HG03060 (cell line): ENCODE data around the gene DFFA.
"Not testable (repeated sequence)": the region's sequence is repeated elsewhere in the genome, so short reads cannot be mapped to it uniquely, and the experiment has no call there.

Experiments
- ATAC-seq: cut with Tn5 transposase; IDR thresholded peaks from one replicate; pipeline ENCODE4 v1.9.1; 2021; ENCODE audit warnings: low read depth, moderate number of reproducible peaks; ENCODE audit not compliant: unreplicated experiment

Gene DFFA

DNA sequence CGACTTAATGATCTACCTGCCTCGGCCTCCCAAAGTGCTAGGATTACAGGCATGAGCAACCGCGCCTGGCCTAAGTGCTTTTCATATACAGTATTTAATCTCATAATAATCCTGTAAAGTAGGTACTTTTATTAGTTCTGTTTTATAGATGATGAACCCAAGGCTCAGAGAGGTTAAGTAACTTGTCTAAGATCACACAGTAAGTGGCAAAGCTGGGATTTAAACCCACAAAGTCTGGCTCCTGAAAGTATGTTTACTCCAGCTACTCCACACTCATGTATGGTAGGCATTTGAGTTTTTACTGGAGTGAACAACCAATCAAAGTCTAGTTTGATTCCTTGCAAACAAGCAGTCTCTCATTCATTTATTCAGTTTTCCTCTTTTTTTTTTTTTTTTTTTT lies 2.3 kb downstream of the DFFA start:
- ATAC-seq: no peak

DNA sequence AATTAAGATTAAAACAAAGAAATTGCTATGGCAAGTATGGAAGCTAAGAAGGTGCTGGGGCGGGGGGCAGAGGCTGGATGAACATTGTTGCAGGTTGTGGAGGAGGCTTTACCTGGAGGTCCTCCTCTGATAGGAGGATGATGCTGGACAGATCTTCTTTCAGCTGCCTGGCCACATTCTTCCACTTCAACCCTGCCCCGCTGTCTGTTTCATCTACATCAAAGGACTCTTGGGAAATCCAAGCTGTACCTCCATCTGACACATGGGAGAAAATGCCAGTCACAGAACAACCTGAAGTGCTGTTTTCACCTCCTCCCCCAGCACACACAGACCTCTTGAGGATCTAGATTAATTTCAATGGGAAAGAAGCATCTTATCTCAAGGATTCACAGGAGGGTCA lies 5.3 kb downstream of the DFFA start:
- ATAC-seq: no peak

DNA sequence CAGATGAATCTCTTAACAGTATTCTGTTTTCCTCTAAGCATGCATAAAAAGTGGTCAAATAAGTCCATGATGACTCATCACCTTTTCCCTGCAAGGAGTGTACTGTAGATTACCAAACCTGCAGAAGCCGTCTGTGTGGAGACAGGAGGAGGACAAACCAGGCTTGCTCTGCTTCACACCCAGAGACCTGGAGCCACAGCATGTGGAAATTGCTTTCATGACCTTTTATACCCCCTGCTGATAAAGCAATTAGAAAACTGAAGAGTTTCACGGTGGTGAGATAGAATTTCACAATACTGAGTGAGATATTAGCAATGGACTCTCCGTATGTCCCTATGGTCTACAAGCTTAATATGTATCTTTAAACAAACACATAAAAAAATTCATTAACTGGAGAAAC lies 13.1 kb downstream of the DFFA start:
- ATAC-seq: no peak

DNA sequence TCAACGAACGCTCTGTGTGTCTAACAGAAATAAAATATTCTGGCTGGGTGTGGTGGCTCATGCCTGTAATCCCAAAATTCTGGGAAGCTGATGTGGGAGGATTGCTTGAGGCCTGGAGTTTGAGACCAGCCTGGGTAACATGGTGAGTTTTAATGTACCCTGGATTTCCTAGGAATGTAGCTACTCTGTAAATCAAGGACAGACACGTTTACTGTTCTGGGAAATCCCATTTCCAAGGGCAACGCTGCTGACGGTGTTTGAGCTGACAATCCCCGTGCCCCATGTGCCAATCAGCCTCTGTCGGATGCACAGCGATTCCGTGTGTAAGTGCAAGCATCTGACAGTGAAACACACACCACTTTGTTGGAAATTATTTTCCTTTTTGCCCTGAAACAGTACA lies 14.5 kb downstream of the DFFA start:
- ATAC-seq: no peak

DNA sequence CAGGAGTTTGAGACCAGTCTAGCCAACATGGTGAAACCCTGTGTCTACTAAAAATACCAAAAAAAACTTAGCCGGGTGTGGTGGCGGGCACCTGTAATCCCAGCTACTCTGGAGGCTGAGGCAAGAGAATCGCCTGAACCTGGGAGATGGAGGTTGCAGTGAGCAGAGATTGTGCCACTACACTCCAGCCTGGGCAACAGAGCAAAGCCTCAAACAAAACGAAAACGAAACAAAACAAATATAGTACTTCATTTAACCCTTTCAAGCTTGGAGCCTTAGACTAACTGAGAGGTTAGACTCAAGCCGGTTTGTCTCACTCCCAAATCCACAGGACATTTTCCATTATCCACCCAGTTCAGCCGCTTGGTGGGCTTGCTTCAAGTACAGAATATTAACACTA lies 14.9 kb downstream of the DFFA start:
- not testable (repeated sequence) for ATAC-seq

DNA sequence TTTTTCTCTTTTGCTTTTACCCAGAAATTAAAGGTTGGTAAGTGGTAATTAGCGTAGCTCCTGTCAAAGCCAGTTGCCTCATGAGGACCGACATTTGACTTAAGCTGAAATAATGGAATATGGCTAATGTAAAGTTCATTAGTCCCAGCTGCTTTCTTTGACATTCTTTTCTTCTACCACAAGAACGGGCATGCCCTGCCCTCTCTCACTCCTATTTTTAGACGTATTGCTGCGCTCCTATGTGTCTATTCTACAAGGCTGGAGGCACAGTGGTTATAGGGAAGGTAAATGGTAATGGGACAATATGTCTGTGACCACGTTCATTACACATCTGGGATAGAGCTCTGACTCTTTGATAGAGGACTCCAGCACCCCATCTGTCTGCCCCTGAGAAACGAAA lies 15.7 kb downstream of the DFFA start:
- no peak for ATAC-seq

DNA sequence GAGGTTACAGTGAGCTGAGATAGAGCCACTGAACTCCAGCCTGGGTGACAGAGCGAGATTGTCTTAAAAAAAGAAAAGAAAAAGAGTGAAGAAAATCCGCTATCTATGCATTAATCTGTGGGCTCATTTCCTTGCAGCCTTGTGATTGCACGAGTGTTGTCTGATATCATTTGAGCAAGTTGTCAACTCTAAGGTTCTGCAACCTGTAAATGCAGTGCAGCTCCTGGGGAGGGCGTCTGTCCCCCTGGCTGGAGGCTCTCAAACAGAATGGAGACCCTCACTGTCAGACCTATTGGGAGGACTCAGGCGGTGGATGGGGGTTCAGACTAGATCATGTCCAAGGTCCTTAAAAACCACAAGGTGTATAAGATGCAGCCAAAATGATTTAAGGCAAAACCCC lies 16.3 kb downstream of the DFFA start:
- no peak for ATAC-seq

DNA sequence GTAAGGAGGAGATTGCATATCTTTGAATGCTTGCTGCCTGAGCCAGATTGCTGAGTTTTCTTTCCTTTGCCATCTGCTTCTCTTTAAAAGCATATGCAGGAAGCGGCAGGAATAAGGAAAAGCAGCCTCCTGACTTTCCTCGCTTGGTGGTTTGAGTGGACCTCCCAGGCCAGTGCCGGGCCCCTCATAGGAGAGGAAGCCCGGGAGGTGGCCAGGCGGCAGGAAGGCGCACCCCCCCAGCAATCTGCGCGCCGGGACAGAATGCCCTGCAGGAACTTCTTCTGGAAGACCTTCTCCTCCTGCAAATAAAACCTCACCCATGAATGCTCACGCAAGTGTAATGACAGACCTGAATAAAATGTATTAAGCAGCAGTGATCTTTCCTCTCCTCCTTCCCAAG lies 21.0 kb downstream of the DFFA start:
- ATAC-seq: no peak

DNA sequence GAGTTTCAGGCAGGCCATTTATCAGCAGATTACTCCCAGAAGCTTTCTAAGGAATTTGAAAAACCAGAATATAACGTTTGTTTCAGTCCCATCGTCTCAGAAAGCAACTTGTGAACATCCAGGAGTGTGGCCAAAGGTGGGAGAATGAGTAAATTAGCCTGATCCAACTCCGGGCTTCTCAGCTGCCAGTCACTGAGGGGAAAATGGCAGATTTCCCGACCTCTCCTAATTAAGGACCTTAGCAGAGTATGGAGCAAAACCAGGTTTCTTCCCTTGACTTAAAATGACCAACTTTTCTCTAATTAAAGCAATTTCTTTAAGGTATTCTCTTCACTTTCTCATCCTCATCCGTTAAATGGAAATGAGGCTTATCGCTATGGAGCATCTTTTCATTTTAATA lies 21.5 kb downstream of the DFFA start:
- ATAC-seq: no peak

DNA sequence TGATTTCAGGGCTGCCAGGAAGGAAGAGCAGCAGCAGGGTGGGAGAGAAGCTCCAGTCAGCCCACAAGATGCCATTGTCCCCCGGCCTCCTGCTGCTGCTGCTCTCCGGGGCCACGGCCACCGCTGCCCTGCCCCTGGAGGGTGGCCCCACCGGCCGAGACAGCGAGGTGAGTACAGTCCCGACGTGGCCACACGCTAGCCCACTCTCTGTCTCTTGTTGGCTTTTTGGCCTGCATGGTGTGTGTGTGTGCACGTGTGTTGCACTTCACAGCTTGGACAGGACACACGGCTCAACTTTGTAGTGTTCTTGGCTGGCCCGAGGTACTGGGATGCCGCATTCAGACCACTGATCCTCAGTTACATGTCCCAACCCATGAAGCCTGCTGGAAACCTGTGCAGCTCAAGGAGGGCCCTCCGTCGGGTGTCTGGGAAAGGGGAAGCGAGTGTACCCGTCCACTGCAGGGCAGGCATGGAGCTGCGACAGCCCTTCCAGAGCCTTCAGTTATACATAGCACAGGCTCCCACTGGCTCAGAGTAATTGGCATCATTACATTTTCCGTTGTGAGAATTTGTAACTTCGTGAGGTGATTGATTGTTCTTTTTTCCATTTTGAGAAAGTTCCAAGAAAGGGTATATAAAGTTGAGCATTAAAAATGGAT lies 22.0 kb downstream of the DFFA start:
- ATAC-seq: no peak

DNA sequence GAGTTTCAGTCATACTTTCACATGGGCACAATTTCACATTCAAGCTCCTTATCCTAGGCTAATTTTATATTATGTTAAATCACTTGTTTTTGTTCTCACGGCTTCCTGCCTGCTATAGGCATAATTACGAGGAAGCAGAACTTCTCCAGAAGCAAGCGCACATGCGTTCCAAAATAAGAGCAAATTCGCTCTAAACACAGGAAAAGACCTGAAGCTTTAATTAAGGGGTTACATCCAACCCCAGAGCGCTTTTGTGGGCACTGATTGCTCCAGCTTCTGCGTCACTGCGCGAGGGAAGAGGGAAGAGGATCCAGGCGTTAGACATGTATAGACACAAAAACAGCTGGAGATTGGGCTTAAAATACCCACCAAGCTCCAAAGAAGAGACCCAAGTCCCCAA lies 22.6 kb downstream of the DFFA start, which contains the start of gene CORT:
TSS of gene CORT (plus strand) at position 281 of the 400 bp plus-strand sequence. CDS start 193 bp downstream, outside the sequence.
- no peak for ATAC-seq

DNA sequence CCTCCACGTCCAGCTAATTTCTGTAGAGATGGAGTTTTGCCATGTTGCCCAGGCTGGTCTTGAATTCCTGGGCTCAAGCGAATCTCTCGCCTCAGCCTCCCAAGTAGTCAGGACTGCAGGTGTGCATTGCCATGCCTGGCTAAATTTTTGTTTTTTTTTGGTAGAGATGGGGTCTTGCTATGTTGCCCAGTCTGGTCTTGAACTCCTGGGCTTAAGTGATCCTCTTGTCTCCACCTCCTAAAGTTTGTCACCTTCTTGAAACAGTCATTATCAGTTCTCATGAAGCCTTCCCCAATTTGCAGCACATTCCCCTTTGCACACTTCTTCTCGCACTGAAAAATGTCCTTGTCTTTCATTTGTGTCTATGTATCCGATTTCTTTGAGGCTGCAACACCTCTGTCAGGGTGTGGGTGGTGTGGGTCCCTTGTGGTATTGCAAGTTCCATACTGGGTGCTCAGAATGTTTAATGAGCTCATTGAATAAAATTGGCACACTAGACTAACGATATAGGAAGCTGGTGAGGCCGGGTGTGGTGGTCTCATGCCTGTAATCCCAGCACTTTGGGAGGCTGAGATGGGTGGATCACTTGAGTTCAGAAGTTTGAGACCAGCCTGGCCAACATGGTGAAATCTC lies 25.4 kb downstream of the DFFA start:
- ATAC-seq: no peak

DNA sequence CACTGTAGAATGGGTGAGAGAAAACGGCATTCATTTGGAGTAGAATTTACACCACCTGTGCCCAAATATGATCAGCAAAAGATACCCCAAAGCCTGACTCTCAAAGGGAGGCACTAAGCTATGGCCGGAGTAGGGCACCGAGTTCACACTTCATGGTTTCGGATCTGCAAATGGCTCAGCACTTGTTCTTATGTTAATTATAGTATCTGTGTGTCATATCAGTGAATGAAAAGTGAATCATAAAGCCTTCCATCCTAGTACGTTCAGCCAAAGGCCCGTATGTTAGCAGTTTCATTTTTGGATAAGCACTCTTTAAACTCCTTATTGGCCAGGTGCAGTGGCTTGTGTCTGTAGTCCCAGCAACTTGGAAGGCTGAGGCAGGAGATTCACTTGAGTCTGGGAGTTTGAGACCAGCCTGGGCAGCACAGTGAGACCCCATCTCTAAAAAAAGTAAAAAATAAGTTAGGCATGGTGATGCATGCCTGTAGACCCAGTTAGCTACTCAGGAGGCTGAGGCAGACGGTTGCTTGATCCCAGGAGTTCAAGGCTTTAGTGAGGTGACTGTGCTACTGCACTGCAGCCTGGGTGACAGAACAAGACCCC lies 27.4 kb downstream of the DFFA start:
- ATAC-seq: no peak

DNA sequence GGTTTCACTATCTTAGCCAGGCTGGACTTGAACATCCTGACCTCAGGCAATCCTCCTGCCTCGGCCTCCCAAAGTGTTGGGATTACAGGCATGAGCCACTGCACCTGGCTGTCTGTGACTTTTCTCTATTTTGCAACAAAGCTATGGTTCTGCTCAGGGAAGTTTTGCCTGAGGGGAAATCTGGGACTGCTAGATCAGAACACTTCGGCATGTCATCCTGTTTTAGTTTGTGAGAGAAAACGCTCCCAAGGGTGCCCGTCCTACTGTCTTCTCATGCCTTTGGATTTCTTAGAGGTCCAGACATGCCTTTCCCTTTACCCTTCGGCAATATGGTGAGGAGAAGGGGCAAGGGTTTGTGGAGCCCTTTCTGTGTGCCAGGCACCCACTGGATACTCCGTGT lies 28.1 kb downstream of the DFFA start:
- no peak for ATAC-seq

DNA sequence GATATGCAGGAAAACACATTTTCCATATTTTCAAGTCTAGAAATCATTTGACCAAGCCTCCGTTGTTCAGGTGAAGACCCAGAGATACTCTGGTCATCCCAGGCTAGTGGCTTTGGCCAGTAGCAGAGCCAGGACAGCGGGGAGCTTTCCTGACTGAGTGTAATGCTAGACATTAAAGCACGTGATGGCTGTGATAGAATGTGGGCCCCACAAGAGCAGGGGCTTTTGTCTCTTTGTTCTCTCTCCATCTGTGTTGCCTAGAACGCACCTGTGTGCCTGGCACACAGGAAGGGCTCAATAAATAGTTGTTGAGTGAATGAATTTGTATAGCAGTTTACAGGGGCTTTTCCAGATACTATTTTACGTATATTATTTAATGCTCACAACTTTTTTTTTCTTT lies 31.5 kb downstream of the DFFA start:
- ATAC-seq: no peak

DNA sequence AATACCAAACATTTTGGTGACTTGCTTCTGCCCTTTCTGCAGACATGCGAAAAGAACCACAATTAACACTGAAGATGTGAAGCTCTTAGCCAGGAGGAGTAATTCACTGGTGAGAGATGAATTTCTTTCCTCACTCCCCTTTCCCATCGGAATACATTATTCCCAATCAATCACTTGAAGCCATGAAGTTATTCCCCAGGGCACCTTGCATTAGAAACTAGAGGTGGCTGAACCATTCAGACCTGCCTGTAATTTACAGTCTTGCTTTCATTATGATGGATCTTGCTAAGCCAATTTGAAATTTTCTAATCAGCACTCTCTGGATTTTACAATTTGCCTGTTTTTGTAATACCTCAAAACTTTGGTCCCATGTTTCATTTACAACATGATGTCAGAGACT lies 32.0 kb downstream of the DFFA start:
- no peak for ATAC-seq

DNA sequence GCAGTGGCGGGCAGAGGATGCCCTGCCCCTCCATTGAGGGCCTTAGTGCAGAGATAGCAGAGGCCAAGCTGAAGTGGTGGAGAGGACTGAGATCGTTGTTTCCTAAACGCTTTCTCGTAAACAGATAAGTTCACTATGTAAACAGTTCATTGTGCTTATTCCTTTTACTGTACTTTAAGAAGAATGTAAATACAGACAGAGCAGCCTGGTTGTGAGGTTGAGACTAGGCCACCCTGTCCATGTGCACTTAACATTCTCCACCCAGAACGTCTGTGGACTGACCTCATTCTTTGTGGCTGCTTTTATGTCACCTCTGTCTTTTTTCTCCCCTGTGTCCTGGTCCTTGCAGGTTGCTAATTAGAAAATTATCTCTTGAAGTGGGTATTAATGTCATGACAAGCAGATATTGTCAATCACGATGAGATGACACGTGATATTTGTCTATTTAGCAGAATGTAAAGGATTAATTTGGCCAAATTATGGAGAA lies 33.6 kb downstream of the DFFA start:
- ATAC-seq: no peak

DNA sequence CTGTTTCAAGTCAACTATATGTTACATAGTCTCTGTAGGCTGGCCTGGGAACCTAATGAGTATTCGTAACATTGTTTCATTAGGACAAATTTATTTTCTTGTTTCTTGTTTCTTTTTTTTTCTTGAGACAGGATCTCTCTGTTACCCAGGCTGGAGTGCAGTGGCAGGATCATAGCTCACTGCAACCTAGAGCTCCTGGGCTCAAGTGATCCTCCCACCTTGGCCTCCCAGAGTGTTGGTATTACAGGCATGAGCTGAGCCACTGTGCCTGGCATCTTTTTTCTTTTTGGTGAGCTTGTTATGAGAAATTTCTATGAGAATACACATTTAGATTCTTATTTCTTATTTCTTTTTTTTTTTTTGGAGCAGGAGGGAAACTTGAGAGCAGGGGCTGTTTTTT lies 35.3 kb downstream of the DFFA start:
- no peak for ATAC-seq

DNA sequence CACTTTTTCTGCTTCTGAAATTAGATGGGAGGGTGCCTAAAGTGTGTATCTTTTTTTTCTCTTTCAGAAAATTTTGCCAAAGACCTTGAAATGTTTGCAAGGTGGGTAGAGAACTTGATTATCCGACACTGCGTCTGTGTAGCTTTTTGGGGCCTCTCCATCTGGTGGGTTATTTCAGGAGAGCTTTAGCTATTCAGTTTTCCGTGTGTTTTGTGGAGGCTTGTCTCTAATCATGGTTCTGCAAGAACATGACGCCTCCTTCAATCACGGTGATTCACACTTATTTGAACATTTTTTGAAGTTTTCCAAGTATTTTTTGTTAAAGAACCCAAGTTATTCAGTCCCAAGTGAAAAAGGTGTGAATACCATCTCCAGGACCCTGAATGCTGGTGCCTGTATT lies 37.7 kb downstream of the DFFA start:
- ATAC-seq: no peak

DNA sequence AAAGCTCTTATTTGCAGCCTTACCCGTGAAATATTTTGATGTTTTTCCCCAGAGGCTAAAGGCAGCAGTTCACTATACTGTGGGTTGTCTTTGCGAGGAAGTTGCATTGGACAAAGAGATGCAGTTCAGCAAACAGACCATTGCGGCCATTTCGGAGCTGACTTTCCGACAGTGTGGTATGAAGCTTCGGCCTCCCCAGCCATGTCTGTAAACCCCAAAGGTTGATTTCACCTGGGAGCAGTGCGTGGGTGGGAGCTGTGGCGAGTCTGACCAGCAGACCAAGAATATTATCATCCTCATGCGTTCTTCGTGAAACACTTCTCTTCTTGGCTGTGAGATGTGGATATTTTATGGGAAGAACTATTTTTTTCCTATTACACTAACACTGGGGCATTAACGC lies 38.5 kb downstream of the DFFA start:
- no peak for ATAC-seq

DNA sequence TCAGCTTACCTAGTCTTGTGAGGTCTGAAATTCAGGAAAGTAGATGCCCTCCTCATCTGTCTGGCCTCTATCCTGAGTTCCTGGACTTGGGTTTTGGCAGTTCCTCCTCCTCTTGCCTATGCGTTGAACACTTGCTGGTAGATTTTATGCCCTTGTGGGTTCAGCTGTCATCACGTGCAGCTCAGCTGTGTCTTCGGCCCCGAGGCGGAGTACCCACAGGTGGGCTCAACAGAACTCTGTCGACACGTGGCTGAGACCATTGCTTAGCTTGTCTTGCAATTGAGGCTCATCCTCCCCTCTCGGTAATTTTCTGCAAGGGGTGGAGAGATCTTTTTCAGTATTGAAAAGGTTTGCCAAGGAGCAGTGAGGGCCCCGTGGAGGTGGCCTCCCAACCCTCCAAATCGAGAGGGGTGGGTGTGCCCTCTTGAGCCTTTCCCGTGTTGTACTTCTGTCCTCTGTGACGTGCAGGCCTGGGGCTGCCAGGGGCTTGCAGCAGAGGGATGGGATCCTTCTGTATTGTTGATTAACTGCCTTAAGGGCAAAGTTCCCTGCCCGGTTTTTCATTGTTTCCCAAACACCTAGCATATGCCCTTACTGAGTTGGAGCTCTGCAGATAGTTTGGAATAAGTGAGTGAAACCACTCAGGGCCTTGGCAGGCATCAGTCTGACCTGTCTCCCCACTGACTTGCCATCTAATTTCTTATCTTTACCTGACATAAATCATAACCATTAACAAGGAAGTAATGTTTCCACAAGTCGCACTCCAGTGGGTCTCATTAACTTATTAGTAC lies 39.2 kb downstream of the DFFA start:
- no peak for ATAC-seq
